ENCODE results near the gene SLC44A4.

- no peak for TF ChIP-seq CTCF (IDR thresholded peaks at IDR 0.05; ENCODE audit: borderline replicate concordance, extremely low read depth, low read length, poor library complexity, severe bottlenecking)
- no peak for TF ChIP-seq EZH2 (IDR thresholded peaks at IDR 0.05; ENCODE audit: borderline replicate concordance, low read depth, low read length, severe bottlenecking)
Observed at GRCh38 chr6:31901415-31901952, 22.7 kb upstream of the SLC44A4 start.

Measured in DND-41 (cell line).